Trophoblast cell (in vitro differentiated cells and primary cell): ENCODE data around the gene ANKRD50.

Experiments used
- DNase-seq, 2 donors: peaks; one replicate each; pipeline ENCODE4 v3.0.0-alpha.2; 2016
- H2AFZ ChIP-seq: 2 replicates; pipeline ENCODE4 v1.6.1; 2013; ENCODE audit warnings: low read length, moderate library complexity, mild to moderate bottlenecking; ENCODE audit not compliant: insufficient read depth, poor library complexity
- H2AK5ac ChIP-seq: 2 replicates; pipeline ENCODE4 v1.6.1; 2013; ENCODE audit warnings: mild to moderate bottlenecking, low read length
- H2BK120ac ChIP-seq: 2 replicates; pipeline ENCODE4 v1.6.1; 2013; ENCODE audit warnings: low read length, mild to moderate bottlenecking, moderate library complexity; ENCODE audit not compliant: insufficient read depth, poor library complexity
- H2BK12ac ChIP-seq: 2 replicates; pipeline ENCODE4 v1.6.1; 2013; ENCODE audit warnings: mild to moderate bottlenecking, low read length, moderate library complexity
- H2BK5ac ChIP-seq: 2 replicates; pipeline ENCODE4 v1.6.1; 2013; ENCODE audit warnings: low read length, low read depth, moderate library complexity, mild to moderate bottlenecking; ENCODE audit not compliant: poor library complexity
- H3K14ac ChIP-seq: 2 replicates; pipeline ENCODE4 v1.6.1; 2013; ENCODE audit warnings: mild to moderate bottlenecking, low read length
- H3K18ac ChIP-seq: 2 replicates; pipeline ENCODE4 v1.6.1; 2013; ENCODE audit warnings: mild to moderate bottlenecking, low read length
- H3K23ac ChIP-seq: 2 replicates; pipeline ENCODE4 v1.6.1; 2013; ENCODE audit warnings: low read length
- H3K27ac ChIP-seq: 2 replicates; pipeline ENCODE4 v1.5.1; 2013; ENCODE audit warnings: low read depth, mild to moderate bottlenecking, inconsistent platforms, low read length, moderate library complexity
- H3K27me3 ChIP-seq: 2 replicates; pipeline ENCODE4 v1.6.1; 2013; ENCODE audit warnings: inconsistent platforms, mild to moderate bottlenecking, low read length, moderate library complexity; ENCODE audit not compliant: insufficient read depth
- H3K36me3 ChIP-seq, 2 experiments: 1 replicate in 1 of 2; 2 replicates in 1 of 2; pipeline ENCODE4 v1.6.1; 2013; ENCODE audit warnings: low read length in 2 of 2, mild to moderate bottlenecking in 2 of 2, moderate library complexity in 1 of 2; ENCODE audit not compliant: insufficient read depth in 2 of 2, control insufficient read depth in 1 of 2
- H3K4ac ChIP-seq: 2 replicates; pipeline ENCODE4 v1.6.1; 2013; ENCODE audit warnings: low read depth, mild to moderate bottlenecking, low read length, moderate library complexity
- H3K4me1 ChIP-seq, 2 experiments: 1 replicate in 1 of 2; 2 replicates in 1 of 2; pipeline ENCODE4 v1.6.1; 2013; ENCODE audit warnings: low read length in 2 of 2, mild to moderate bottlenecking in 2 of 2, moderate library complexity in 1 of 2; ENCODE audit not compliant: insufficient read depth in 2 of 2, control insufficient read depth in 1 of 2
- H3K4me2 ChIP-seq: 2 replicates; pipeline ENCODE4 v1.6.1; 2013; ENCODE audit warnings: inconsistent platforms, mild to moderate bottlenecking, low read length, moderate library complexity
- H3K4me3 ChIP-seq: 2 replicates; pipeline ENCODE4 v1.5.1; 2013; ENCODE audit warnings: mild to moderate bottlenecking, low read depth, low read length, inconsistent platforms
- H3K79me1 ChIP-seq: one replicate; pipeline ENCODE4 v1.6.1; 2013; ENCODE audit warnings: low read length
- H3K79me2 ChIP-seq: 2 replicates; pipeline ENCODE4 v1.6.1; 2013; ENCODE audit warnings: low read length, mild to moderate bottlenecking; ENCODE audit not compliant: control insufficient read depth, insufficient read depth, poor library complexity
- H3K9ac ChIP-seq: 2 replicates; pipeline ENCODE4 v1.6.1; 2013; ENCODE audit warnings: mild to moderate bottlenecking, low read length
- H3K9me3 ChIP-seq: 2 replicates; pipeline ENCODE4 v1.6.1; 2013; ENCODE audit warnings: low read depth, mild to moderate bottlenecking, control low read depth, inconsistent platforms, low read length; ENCODE audit not compliant: insufficient read depth
- H4K12ac ChIP-seq: 2 replicates; pipeline ENCODE4 v1.6.1; 2013; ENCODE audit warnings: low read depth, mild to moderate bottlenecking, low read length, moderate library complexity
- H4K8ac ChIP-seq: 2 replicates; pipeline ENCODE4 v1.6.1; 2013; ENCODE audit warnings: low read depth, mild to moderate bottlenecking, low read length, moderate library complexity
- H4K91ac ChIP-seq: one replicate; pipeline ENCODE4 v1.6.1; 2013; ENCODE audit warnings: low read depth, mild to moderate bottlenecking, low read length, moderate library complexity
- WGBS: extraction: QIAGEN DNeasy Blood & Tissue Kit; methylation state at CpG from one replicate; pipeline ENCODE4 v1.1.7; 2013; ENCODE audit warnings: missing lambda C conversion rate; ENCODE audit not compliant: insufficient read length, insufficient coverage; ENCODE audit errors: extremely low coverage; 5-methylcytosine and 5-hydroxymethylcytosine counted together

The ANKRD50 gene

DNA sequence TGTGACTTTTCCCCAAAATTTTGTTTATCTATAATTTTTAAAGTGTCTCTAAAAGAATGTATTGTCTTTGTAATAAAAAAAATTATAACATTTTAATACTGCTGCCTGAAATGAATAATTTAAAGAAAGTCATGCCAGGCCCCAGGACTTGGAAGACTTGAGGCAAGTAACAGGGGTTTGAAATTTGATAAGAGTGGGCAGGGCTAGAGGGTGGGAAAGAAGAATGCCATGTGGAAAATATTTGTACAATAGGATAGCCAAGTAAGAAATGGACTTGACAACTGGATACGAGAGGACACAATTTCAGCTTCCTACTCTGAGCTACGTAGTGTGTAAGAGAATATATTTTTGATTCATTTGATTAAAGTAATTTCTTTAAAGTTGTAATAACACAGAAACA lies 36.9 kb upstream of the ANKRD50 start:
- Histone ChIP-seq H3K79me1 (no peaks in the 10 kb centered on the region), H3K4me2 (no peak overlapping the region), H2AK5ac (no peak overlapping the region), H2AFZ (no peak overlapping the region), H3K14ac (no peak overlapping the region), H2BK12ac (no peak overlapping the region), H2BK120ac (no peak overlapping the region), H3K18ac (no peak overlapping the region), H3K79me2 (no peaks in the 10 kb centered on the region), H4K91ac (no peak overlapping the region), H3K4ac (no peak overlapping the region), H3K4me3 (no peak overlapping the region), H3K27me3 (no peaks in the 10 kb centered on the region), H3K23ac (no peak overlapping the region), H3K9me3 (no peaks in the 10 kb centered on the region), H3K4me1 (no peaks in the 10 kb centered on the region), H3K27ac (no peak overlapping the region), H2BK5ac (no peak overlapping the region), H4K12ac (no peak overlapping the region), H3K36me3 (no peaks in the 10 kb centered on the region), H4K8ac (no peak overlapping the region), H3K9ac (no peak overlapping the region)
- DNase-seq = no peak
- no CpG with 5 or more reads among the region's 2 CpGs for WGBS

DNA sequence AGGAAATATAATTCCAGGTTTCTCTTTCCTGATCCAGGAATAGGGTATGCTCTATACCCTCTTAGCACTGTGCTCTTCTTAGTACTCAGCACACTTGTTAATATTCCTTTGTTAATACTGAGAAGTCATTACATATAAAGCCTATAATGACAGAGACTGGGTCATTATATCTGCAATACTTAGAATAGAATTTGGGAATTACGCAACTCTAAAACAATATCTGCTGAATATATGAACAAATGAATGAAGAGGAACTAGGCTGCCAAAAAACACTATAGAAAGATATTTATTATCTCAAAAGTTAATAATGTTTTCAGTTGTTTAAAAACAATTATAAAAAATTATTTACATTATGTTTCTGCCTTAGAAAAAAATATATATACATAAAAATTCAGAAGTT lies 36.4 kb upstream of the ANKRD50 start:
- Histone ChIP-seq H3K23ac (no peak overlapping the region), H4K91ac (no peak overlapping the region), H3K9ac (no peak overlapping the region), H2BK12ac (no peak overlapping the region), H3K27ac (no peak overlapping the region), H2AK5ac (no peak overlapping the region), H3K79me2 (no peaks in the 10 kb centered on the region), H2BK120ac (no peak overlapping the region), H4K12ac (no peak overlapping the region), H2BK5ac (no peak overlapping the region), H3K36me3 (no peaks in the 10 kb centered on the region), H4K8ac (no peak overlapping the region), H3K27me3 (no peaks in the 10 kb centered on the region), H3K4me2 (no peak overlapping the region), H3K4ac (no peak overlapping the region), H3K79me1 (no peaks in the 10 kb centered on the region), H3K14ac (no peak overlapping the region), H3K4me1 (no peaks in the 10 kb centered on the region), H3K9me3 (no peaks in the 10 kb centered on the region), H2AFZ (no peak overlapping the region), H3K18ac (no peak overlapping the region), H3K4me3 (no peak overlapping the region)
- WGBS = no CpG with 5 or more reads among the region's 1 CpG
- no peak for DNase-seq

DNA sequence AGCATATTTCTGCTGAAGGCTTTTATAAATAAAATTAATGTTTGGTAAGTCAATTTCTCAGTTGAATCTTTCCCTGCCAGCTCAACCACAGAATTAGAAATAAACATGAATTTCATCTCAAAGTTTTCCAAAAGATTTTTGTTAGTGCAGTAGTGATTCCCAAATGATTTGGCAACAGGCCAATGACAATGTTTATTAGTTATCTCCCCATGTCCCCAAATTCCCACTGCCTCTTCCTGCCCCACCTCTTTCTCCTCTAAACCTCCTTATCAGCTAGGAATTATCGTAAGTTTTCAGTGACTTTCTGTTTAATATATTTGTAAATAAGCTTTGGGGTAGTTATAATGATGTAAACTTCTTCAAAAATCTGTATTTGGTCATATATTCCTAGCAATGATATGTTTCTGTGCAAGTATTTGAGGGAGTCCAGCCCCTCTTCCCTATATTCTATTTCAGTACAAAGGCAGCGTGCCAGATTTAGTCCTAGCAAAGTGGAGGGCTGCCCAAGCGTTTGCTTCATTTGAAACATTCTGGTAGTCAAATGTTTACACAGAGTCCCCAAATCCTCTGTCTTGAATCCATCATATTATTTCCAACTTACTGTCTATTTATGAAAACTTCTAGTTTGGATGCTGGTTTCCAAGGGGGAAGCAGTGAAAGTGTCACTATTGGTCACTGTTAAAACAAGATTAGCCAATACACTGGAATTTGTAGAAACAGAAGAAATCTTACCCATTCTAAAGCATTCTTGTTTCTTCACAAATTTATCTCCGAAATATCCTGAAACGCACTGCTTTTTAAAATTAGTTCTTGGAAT lies 33.7 kb upstream of the ANKRD50 start:
- Histone ChIP-seq H3K4ac (no peak overlapping the region), H3K79me2 (no peaks in the 10 kb centered on the region), H3K4me2 (no peak overlapping the region), H2AFZ (no peak overlapping the region), H4K8ac (no peak overlapping the region), H2AK5ac (no peak overlapping the region), H3K36me3 (no peaks in the 10 kb centered on the region), H3K9me3 (no peaks in the 10 kb centered on the region), H3K14ac (no peak overlapping the region), H3K9ac (no peak overlapping the region), H3K4me1 (no peaks in the 10 kb centered on the region), H2BK5ac (no peak overlapping the region), H4K12ac (no peak overlapping the region), H2BK12ac (no peak overlapping the region), H4K91ac (no peak overlapping the region), H3K23ac (no peak overlapping the region), H2BK120ac (no peak overlapping the region), H3K18ac (no peak overlapping the region), H3K27ac (no peak overlapping the region), H3K27me3 (no peaks in the 10 kb centered on the region), H3K4me3 (no peak overlapping the region), H3K79me1 (no peaks in the 10 kb centered on the region)
- peak in 1 of 2 donors; percentile 68 for DNase-seq
- WGBS = no CpG with 5 or more reads among the region's 5 CpGs

DNA sequence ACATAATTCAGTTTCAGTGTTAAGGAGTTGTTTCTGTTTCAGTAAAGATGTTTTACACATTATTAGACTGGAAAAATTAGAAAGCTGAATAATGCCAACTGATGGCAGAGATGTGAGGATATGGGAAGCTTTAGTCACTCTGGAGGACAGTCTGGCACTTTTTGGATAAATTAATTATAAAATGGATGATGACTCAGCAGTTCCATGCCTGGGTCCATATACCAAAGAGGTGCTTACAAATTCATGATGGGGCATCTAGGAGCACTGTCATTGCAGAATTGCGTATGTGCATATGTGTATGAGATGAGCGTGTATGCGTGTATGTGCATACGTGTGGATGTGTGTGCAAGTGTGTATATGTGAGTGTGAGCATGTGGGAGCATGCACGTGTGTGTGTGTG lies 31.2 kb upstream of the ANKRD50 start:
- H3K27me3 ChIP-seq = no peaks in the 10 kb centered on the region
- H3K36me3 ChIP-seq = no peaks in the 10 kb centered on the region
- no peak overlapping the region for H3K23ac ChIP-seq
- H2BK12ac ChIP-seq = no peak overlapping the region
- H3K27ac ChIP-seq = no peak overlapping the region
- H2AK5ac ChIP-seq = no peak overlapping the region
- no peaks in the 10 kb centered on the region for H3K79me2 ChIP-seq
- no peak overlapping the region for H4K8ac ChIP-seq
- no peak overlapping the region for H4K91ac ChIP-seq
- no peak overlapping the region for H2BK5ac ChIP-seq
- H3K4me2 ChIP-seq = no peak overlapping the region
- no peak overlapping the region for H4K12ac ChIP-seq
- H3K9ac ChIP-seq = no peak overlapping the region
- H2BK120ac ChIP-seq = no peak overlapping the region
- no peak overlapping the region for H3K14ac ChIP-seq
- no peaks in the 10 kb centered on the region for H3K79me1 ChIP-seq
- H3K18ac ChIP-seq = no peak overlapping the region
- no peak overlapping the region for H2AFZ ChIP-seq
- no peak overlapping the region for H3K4ac ChIP-seq
- no peak for DNase-seq
- WGBS = no CpG with 5 or more reads among the region's 5 CpGs
- no peak overlapping the region for H3K4me3 ChIP-seq
- H3K9me3 ChIP-seq = no peaks in the 10 kb centered on the region
- H3K4me1 ChIP-seq = no peaks in the 10 kb centered on the region
